PC-3 (cell line): ENCODE data around the gene C1QTNF6. TPM values are rescaled to one million over a fixed set of nuclear protein-coding genes. Genes with fewer than 3 reads are reported as not detected.

Experiments
- ATAC-seq: fragments of 200-7000 bp; cut with Tn5 transposase; 2 replicates; pipeline ENCODE4 v1.9.1; 2020; ENCODE audit warnings: mild to moderate bottlenecking, moderate library complexity
- BruUV-seq: library from RNA; stranded (reverse); fragments of 400-500 nt; replicated peaks from 2 replicates; lab custom pipeline; 2021; lab: Mats Ljungman, UMichigan
- CTCF ChIA-PET: fragments of 300-600 bp; sonication (Branson Sonifier 250); formaldehyde crosslinking; loops from one replicate; lab custom pipeline; 2022; ENCODE audit warnings: antibody characterized with exemption; lab: Charles Lee
- POLR2A ChIA-PET: fragments of 300-600 bp; sonication (Branson Sonifier 250); formaldehyde crosslinking; loops from one replicate; lab custom pipeline; 2022; ENCODE audit warnings: antibody characterized with exemption; ENCODE audit not compliant: unreplicated experiment; lab: Charles Lee
- DNase-seq: peaks from one replicate; pipeline ENCODE4 v3.0.0-alpha.2; 2015
- H2AFZ ChIP-seq: fragments of 300-600 bp; sonication (generic); 2 replicates; pipeline ENCODE4 v1.6.0; 2016; ENCODE audit warnings: antibody characterized with exemption, low read length
- H3F3A ChIP-seq: fragments of 300-600 bp; sonication (generic); one replicate; pipeline ENCODE4 v1.6.0; 2017; ENCODE audit warnings: antibody characterized with exemption, low read length, control low read depth, mild to moderate bottlenecking; ENCODE audit not compliant: unreplicated experiment
- H3K27ac ChIP-seq: fragments of 300-600 bp; sonication (generic); 2 replicates; pipeline ENCODE4 v1.5.1; 2016; ENCODE audit warnings: mild to moderate bottlenecking, low read length
- H3K27me3 ChIP-seq: fragments of 300-600 bp; sonication (generic); 2 replicates; pipeline ENCODE4 v1.6.1; 2016; ENCODE audit warnings: low read length, mixed read lengths
- H3K36me3 ChIP-seq: fragments of 300-600 bp; sonication (generic); 2 replicates; pipeline ENCODE4 v1.6.1; 2016; ENCODE audit warnings: low read depth, mixed run types, low read length, mixed read lengths
- H3K4me1 ChIP-seq: fragments of 300-600 bp; sonication (generic); 2 replicates; pipeline ENCODE4 v1.5.1; 2016; ENCODE audit warnings: low read length; ENCODE audit not compliant: insufficient read depth
- H3K4me2 ChIP-seq: fragments of 300-600 bp; sonication (generic); 2 replicates; pipeline ENCODE4 v1.6.0; 2016; ENCODE audit warnings: low read length
- H3K4me3 ChIP-seq: fragments of 300-600 bp; sonication (generic); 2 replicates; pipeline ENCODE4 v1.5.1; 2016; ENCODE audit warnings: mild to moderate bottlenecking, low read length, mixed read lengths
- H3K79me2 ChIP-seq: fragments of 300-600 bp; sonication (generic); 2 replicates; pipeline ENCODE4 v1.6.1; 2017; ENCODE audit warnings: low read length, mixed read lengths
- H3K9ac ChIP-seq: fragments of 300-600 bp; sonication (generic); 2 replicates; pipeline ENCODE4 v1.6.0; 2016; ENCODE audit warnings: mild to moderate bottlenecking, low read length
- H3K9me2 ChIP-seq: fragments of 300-600 bp; sonication (generic); replicated peaks from 2 replicates; pipeline ENCODE4 v1.6.1; 2016; ENCODE audit warnings: mixed run types, low read length, mixed read lengths
- H3K9me3 ChIP-seq: fragments of 300-600 bp; sonication (generic); 2 replicates; pipeline ENCODE4 v1.6.1; 2016; ENCODE audit warnings: low read length, mixed read lengths
- H4K20me1 ChIP-seq: fragments of 300-600 bp; sonication (generic); 2 replicates; pipeline ENCODE4 v1.6.1; 2016; ENCODE audit warnings: low read length, mixed read lengths
- CTCF ChIP-seq: fragments of 300-600 bp; sonication (generic); conservative IDR thresholded peaks from 2 replicates; pipeline ENCODE4 v1.5.1; 2017; ENCODE audit warnings: antibody characterized with exemption, low read depth, mild to moderate bottlenecking, low read length
- EZH2 ChIP-seq: fragments of 300-600 bp; sonication (generic); IDR thresholded peaks from one replicate; pipeline ENCODE4 v1.6.1; 2017; ENCODE audit warnings: antibody characterized with exemption, mild to moderate bottlenecking, low read length; ENCODE audit not compliant: unreplicated experiment
- EZH2phosphoT487 ChIP-seq: fragments of 300-600 bp; sonication (generic); IDR thresholded peaks from 2 replicates; pipeline ENCODE4 v1.6.1; 2018; ENCODE audit warnings: mild to moderate bottlenecking, antibody characterized with exemption, low read length, borderline replicate concordance
- intact Hi-C: fragments of 100-400 bp; cut with micrococcal nuclease; formaldehyde crosslinking; loops from 2 replicates; pipeline ENCODE4 v1.9.0; 2023
- total RNA-seq: library from RNA; depleted of rRNA; stranded (reverse); fragments of >200 nt; gene quantifications from 2 replicates; pipeline ENCODE4 v1.2.3, GENCODE V29; 2014

Gene C1QTNF6
- total RNA-seq, 1 experiment from 2014 or later: 3.8 TPM

GRCh38 chr22:37208401-37209139 lies 20.5 kb upstream of the C1QTNF6 start:
- Histone ChIP-seq H3K27ac (no peak overlapping the region), H4K20me1 (no peaks in the 10 kb centered on the region), H3K9ac (no peak overlapping the region), H3K79me2 (no peaks in the 10 kb centered on the region), H3K4me3 (no peak overlapping the region), H3K9me2 (no peaks in the 10 kb centered on the region), H3K36me3 (no peaks in the 10 kb centered on the region), H3F3A (no peaks in the 10 kb centered on the region), H3K4me1 (no peaks in the 10 kb centered on the region), H3K4me2 (no peak overlapping the region), H3K9me3 (no peaks in the 10 kb centered on the region), H2AFZ (no peak overlapping the region), H3K27me3 (no peaks in the 10 kb centered on the region)
- ATAC-seq (no peak), DNase-seq (no peak)
- CTCF ChIA-PET: no interaction called here
- POLR2A ChIA-PET: no interaction called here
- BruUV-seq: no TSS peak
- intact Hi-C loops: no loop called here
- no peak for TF ChIP-seq EZH2

GRCh38 chr22:37207981-37208380 lies 19.9 kb upstream of the C1QTNF6 start:
- ChIA-PET POLR2A (no interaction called here), CTCF (no interaction called here)

GRCh38 chr22:37206841-37207821 lies 19.1 kb upstream of the C1QTNF6 start:
- Histone ChIP-seq H3K79me2 (no peaks in the 10 kb centered on the region), H3K9ac (no peak overlapping the region), H2AFZ (no peak overlapping the region), H3K36me3 (no peaks in the 10 kb centered on the region), H3K9me3 (no peaks in the 10 kb centered on the region), H3K4me1 (no peaks in the 10 kb centered on the region), H3K27me3 (no peaks in the 10 kb centered on the region), H3K4me3 (no peak overlapping the region), H3K27ac (no peak overlapping the region), H3K4me2 (no peak overlapping the region), H4K20me1 (no peaks in the 10 kb centered on the region), H3F3A (no peaks in the 10 kb centered on the region), H3K9me2 (no peaks in the 10 kb centered on the region)
- TF ChIP-seq EZH2phosphoT487 (no peak), EZH2 (no peak), CTCF (no peak)
- DNase-seq (no peak), ATAC-seq (no peak)
- POLR2A ChIA-PET: no interaction called here
- intact Hi-C loops: no loop called here
- CTCF ChIA-PET: no interaction called here
- no TSS peak for BruUV-seq

More at GRCh38 chr22:37207981-37208380, 19.9 kb upstream of the C1QTNF6 start:
- Histone ChIP-seq H3K4me1 (no peaks in the 10 kb centered on the region), H3K36me3 (no peaks in the 10 kb centered on the region), H3K9me2 (no peaks in the 10 kb centered on the region), H4K20me1 (no peaks in the 10 kb centered on the region), H3K4me3 (no peak overlapping the region), H3K9me3 (no peaks in the 10 kb centered on the region), H3K27ac (no peak overlapping the region), H3F3A (no peaks in the 10 kb centered on the region), H3K9ac (no peak overlapping the region), H3K79me2 (no peaks in the 10 kb centered on the region), H3K27me3 (no peaks in the 10 kb centered on the region), H3K4me2 (no peak overlapping the region), H2AFZ (no peak overlapping the region)
- TF ChIP-seq EZH2phosphoT487: no peak
- no peak for TF ChIP-seq EZH2
- TF ChIP-seq CTCF: no peak
- DNase-seq (no peak), ATAC-seq (no peak)
- intact Hi-C loops: no loop called here
- no TSS peak for BruUV-seq
